HEK293T (cell line): ENCODE data around the gene PCDHGB7.
"Not testable (repeated sequence)": the region's sequence is repeated elsewhere in the genome, so short reads cannot be mapped to it uniquely, and the experiment has no call there.

Experiments
- CTCF ChIA-PET: fragments of 350-600 bp; formaldehyde crosslinking; extraction: SDS; loops from one replicate; lab custom pipeline; 2021; ENCODE audit warnings: antibody characterized with exemption, inconsistent platforms; lab: Yijun Ruan, JAX
- POLR2A ChIA-PET: fragments of 350-600 bp; formaldehyde crosslinking; extraction: SDS; loops from one replicate; lab custom pipeline; 2020; ENCODE audit warnings: antibody characterized with exemption, inconsistent platforms; lab: Yijun Ruan, JAX
- DNase-seq: peaks from one replicate; pipeline ENCODE4 v3.0.0; 2012; ENCODE audit warnings: mixed read lengths; ENCODE audit errors: extremely low spot score
- ARNT ChIP-seq: fragments of 450-650 bp; IDR thresholded peaks from 2 replicates; pipeline ENCODE4 v1.6.1; 2017; ENCODE audit warnings: mild to moderate bottlenecking
- BHLHE40 ChIP-seq: fragments of 450-650 bp; IDR thresholded peaks from 2 replicates; pipeline ENCODE4 v1.6.1; 2016; ENCODE audit warnings: mild to moderate bottlenecking, moderate library complexity, borderline replicate concordance
- CTBP1 ChIP-seq: fragments of 450-650 bp; IDR thresholded peaks from 2 replicates; pipeline ENCODE4 v1.6.1; 2016; ENCODE audit warnings: borderline replicate concordance
- ELF4 ChIP-seq: fragments of 450-650 bp; IDR thresholded peaks from 2 replicates; pipeline ENCODE4 v1.6.1; 2017; ENCODE audit warnings: antibody characterized with exemption
- FOXA1 ChIP-seq: fragments of 450-650 bp; IDR thresholded peaks from 2 replicates; pipeline ENCODE4 v1.6.1; 2016; ENCODE audit warnings: mild to moderate bottlenecking
- FOXK2 ChIP-seq: fragments of 450-650 bp; IDR thresholded peaks from 2 replicates; pipeline ENCODE4 v1.6.1; 2016; ENCODE audit warnings: mild to moderate bottlenecking
- FOXM1 ChIP-seq: fragments of 450-650 bp; IDR thresholded peaks from 2 replicates; pipeline ENCODE4 v1.6.1; 2017; ENCODE audit warnings: mild to moderate bottlenecking, borderline replicate concordance
- HDGF ChIP-seq: fragments of 450-650 bp; IDR thresholded peaks from 2 replicates; pipeline ENCODE4 v1.6.1; 2017; ENCODE audit warnings: antibody characterized with exemption, borderline replicate concordance
- L3MBTL2 ChIP-seq: fragments of 450-650 bp; conservative IDR thresholded peaks from 2 replicates; pipeline ENCODE4 v1.6.1; 2016; ENCODE audit warnings: mild to moderate bottlenecking
- LEF1 ChIP-seq: fragments of 450-650 bp; IDR thresholded peaks from 2 replicates; pipeline ENCODE4 v1.6.1; 2017; ENCODE audit warnings: mild to moderate bottlenecking, borderline replicate concordance
- NFRKB ChIP-seq: fragments of 450-650 bp; IDR thresholded peaks from 2 replicates; pipeline ENCODE4 v1.6.1; 2016; ENCODE audit warnings: mild to moderate bottlenecking, moderate library complexity
- SP1 ChIP-seq: fragments of 450-650 bp; IDR thresholded peaks from 2 replicates; pipeline ENCODE4 v1.6.1; 2017
- SUZ12 ChIP-seq: fragments of 450-650 bp; IDR thresholded peaks from 2 replicates; pipeline ENCODE4 v1.6.1; 2016; ENCODE audit warnings: mild to moderate bottlenecking
- TARDBP ChIP-seq: fragments of 450-650 bp; IDR thresholded peaks from 2 replicates; pipeline ENCODE4 v1.6.1; 2016
- ZNF384 ChIP-seq: fragments of 450-650 bp; IDR thresholded peaks from 2 replicates; pipeline ENCODE4 v1.6.1; 2016
- TF ChIP-seq, protein P1 (sequence below): fragments of 450-650 bp; IDR thresholded peaks from 2 replicates; pipeline ENCODE4 v1.6.1; 2016

The PCDHGB7 gene

GRCh38 chr5:141402553-141403243 lies 14.8 kb upstream of the PCDHGB7 start, which contains the start of gene PCDHGA9:
PCDHGA9 (plus strand) TSS chr5:141402778; CDS start chr5:141402953, 175 bp downstream.
- CTCF ChIA-PET = no interaction called here
- no peak for TF ChIP-seq FOXM1
- TF ChIP-seq LEF1 = no peak
- no peak for TF ChIP-seq NFRKB
- no peak for TF ChIP-seq HDGF
- no peak for TF ChIP-seq TARDBP
- TF ChIP-seq FOXA1 = no peak
- TF ChIP-seq FOXK2 = no peak
- no peak for TF ChIP-seq CTBP1
- TF ChIP-seq BHLHE40 = no peak
- TF ChIP-seq ZNF384 = no peak
- TF ChIP-seq ARNT = no peak
- no peak for TF ChIP-seq SUZ12
- TF ChIP-seq, protein P1, sequence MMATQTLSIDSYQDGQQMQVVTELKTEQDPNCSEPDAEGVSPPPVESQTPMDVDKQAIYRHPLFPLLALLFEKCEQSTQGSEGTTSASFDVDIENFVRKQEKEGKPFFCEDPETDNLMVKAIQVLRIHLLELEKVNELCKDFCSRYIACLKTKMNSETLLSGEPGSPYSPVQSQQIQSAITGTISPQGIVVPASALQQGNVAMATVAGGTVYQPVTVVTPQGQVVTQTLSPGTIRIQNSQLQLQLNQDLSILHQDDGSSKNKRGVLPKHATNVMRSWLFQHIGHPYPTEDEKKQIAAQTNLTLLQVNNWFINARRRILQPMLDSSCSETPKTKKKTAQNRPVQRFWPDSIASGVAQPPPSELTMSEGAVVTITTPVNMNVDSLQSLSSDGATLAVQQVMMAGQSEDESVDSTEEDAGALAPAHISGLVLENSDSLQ = no peak
- TF ChIP-seq SP1 = no peak
- no peak for TF ChIP-seq L3MBTL2
- TF ChIP-seq ELF4 = no peak
- DNase-seq = peak; percentile 39
- POLR2A ChIA-PET = no interaction called here

DNA sequence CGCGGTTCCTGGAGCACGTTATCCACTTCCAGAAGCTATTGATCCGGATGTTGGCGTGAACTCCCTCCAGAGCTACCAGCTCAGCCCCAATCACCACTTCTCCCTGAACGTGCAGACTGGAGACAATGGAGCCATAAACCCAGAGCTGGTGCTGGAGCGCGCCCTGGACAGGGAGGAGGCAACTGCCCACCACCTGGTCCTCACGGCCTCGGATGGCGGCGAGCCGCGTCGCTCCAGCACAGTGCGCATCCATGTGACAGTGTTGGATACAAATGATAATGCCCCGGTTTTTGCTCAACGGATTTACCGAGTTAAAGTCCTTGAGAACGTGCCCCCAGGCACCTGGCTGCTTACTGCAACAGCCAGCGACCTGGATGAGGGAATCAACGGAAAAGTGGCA lies 14.1 kb upstream of the PCDHGB7 start:
- CTCF ChIA-PET = no interaction called here
- no peak for DNase-seq
- TF ChIP-seq, protein P1 = no peak
- TF ChIP-seq ARNT (no peak), SP1 (no peak), HDGF (no peak), ZNF384 (no peak)
- POLR2A ChIA-PET = no interaction called here

DNA sequence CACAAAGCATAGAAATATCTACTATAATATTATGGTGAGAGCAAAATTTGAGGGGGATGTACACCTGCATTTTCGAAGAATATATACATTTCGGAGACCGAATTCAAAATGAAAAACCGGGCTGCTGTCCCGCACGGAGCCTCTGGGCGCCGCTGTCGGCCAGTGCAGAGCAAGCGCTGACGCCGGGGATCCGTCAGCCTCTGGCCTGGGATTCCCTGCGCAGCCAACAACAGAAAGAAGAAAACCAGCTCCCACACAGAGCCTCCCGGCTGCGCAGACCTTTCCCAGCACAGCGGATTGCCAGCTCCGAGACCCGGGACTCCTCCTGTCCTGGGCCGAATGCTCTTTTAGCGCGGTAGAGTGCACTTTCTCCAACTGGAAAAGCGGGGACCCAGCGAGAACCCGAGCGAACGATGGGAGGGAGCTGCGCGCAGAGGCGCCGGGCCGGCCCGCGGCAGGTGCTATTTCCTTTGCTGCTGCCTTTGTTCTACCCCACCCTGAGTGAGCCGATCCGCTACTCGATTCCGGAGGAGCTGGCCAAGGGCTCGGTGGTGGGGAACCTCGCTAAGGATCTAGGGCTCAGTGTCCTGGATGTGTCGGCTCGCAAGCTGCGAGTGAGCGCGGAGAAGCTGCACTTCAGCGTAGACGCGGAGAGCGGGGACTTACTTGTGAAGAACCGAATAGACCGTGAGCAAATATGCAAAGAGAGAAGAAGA lies 9.5 kb upstream of the PCDHGB7 start, which contains the start of gene PCDHGB6:
TSS of gene PCDHGB6 (plus strand) at position 232 of the 716 bp plus-strand sequence. CDS start at position 414, 182 bp downstream.
- POLR2A ChIA-PET, CTCF ChIA-PET, DNase-seq: not testable (repeated sequence)

DNA sequence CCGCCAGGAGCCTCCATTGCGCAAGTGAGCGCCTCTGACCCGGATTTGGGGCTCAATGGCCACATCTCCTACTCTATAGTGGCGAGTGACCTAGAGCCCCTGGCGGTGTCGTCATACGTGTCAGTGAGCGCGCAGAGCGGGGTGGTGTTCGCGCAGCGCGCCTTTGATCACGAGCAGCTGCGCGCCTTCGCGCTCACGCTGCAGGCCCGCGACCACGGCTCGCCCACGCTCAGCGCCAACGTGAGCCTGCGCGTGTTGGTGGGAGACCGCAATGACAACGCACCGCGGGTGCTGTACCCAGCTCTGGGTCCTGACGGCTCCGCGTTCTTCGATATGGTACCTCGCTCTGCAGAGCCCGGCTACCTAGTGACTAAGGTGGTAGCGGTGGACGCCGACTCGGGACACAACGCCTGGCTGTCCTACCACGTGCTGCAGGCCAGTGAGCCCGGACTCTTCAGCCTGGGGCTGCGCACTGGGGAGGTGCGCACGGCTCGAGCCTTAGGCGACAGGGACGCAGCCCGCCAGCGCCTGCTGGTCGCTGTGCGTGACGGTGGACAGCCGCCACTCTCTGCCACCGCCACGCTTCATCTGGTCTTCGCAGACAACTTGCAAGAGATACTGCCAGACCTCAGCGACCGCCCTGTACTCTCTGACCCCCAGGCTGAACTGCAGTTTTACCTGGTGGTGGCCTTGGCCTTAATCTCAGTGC lies 7.7 kb upstream of the PCDHGB7 start:
- no peak for DNase-seq
- TF ChIP-seq ARNT (no peak), SP1 (no peak), FOXM1 (no peak), BHLHE40 (no peak), LEF1 (no peak), CTBP1 (no peak), L3MBTL2 (no peak), FOXA1 (no peak), ELF4 (no peak), SUZ12 (no peak), ZNF384 (no peak)
- TF ChIP-seq, protein P1 = no peak
- ChIA-PET CTCF (no interaction called here), POLR2A (no interaction called here)

DNA sequence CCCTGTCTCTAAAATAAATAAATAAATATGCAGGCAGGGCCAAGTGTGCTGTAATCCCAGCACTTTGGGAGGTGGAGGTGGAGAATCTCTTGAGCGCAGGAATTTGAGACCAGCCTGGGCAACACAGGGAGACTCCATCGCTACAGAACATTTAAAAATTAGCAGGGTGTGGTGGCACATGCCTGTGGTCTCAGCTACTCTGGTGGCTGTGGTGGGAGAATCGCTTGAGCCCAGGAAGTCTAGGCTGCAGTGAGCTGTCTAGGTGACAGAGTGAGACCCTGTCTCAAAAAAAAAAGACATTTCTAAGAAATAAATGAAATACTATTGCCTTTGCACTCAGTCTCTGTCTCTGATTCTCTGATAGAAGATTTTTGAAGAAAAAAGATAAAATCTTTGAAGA lies 5.9 kb upstream of the PCDHGB7 start:
- TF ChIP-seq L3MBTL2 (no peak), TARDBP (no peak), LEF1 (no peak), CTBP1 (no peak), ELF4 (no peak), ZNF384 (no peak), FOXK2 (no peak), NFRKB (no peak), SUZ12 (no peak), BHLHE40 (no peak), HDGF (no peak), ARNT (no peak), FOXM1 (no peak), SP1 (no peak), FOXA1 (no peak)
- TF ChIP-seq, protein P1 = no peak
- ChIA-PET POLR2A (no interaction called here), CTCF (interaction anchor here (0.7 kb wide), 1 partner anchor 104 kb away, joined by 8 read pairs; no protein-coding TSS in a partner anchor)
- DNase-seq = no peak
